Activated CD8-positive, alpha-beta T cell treated with anti-CD3 and anti-CD28 coated beads for 36 hours (primary cell): ENCODE results near the gene MRPL36. TPM values are rescaled to one million over a fixed set of nuclear protein-coding genes. Genes with fewer than 3 reads are reported as not detected.
"Not testable (repeated sequence)": the region's sequence is repeated elsewhere in the genome, so short reads cannot be mapped to it uniquely, and the experiment has no call there.

Experiments used
- ATAC-seq: fragments of 200-7000 bp; cut with Tn5 transposase; one replicate; pipeline ENCODE4 v1.10.0; 2021; ENCODE audit warnings: mild to moderate bottlenecking, moderate library complexity
- CTCF ChIA-PET: fragments of 350-600 bp; sonication (Branson Sonifier 250); formaldehyde crosslinking; loops from one replicate; lab custom pipeline; 2021; ENCODE audit warnings: antibody characterized with exemption; lab: Charles Lee
- POLR2A ChIA-PET: fragments of 350-600 bp; sonication (Branson Sonifier 250); formaldehyde crosslinking; loops from one replicate; lab custom pipeline; 2021; ENCODE audit warnings: antibody characterized with exemption; lab: Charles Lee
- DNase-seq: peaks from one replicate; pipeline ENCODE4 v3.0.0-alpha.2; 2020
- H3K27ac Mint-ChIP-seq: one replicate; pipeline ENCODE4 v1.8.0; 2021; ENCODE audit warnings: mild to moderate bottlenecking, mixed read lengths
- H3K27me3 Mint-ChIP-seq: one replicate; pipeline ENCODE4 v1.8.0; 2021; ENCODE audit warnings: mixed read lengths
- H3K36me3 Mint-ChIP-seq: one replicate; pipeline ENCODE4 v1.8.0; 2021; ENCODE audit warnings: low read depth, mixed read lengths
- H3K4me1 Mint-ChIP-seq: one replicate; pipeline ENCODE4 v1.8.0; 2021; ENCODE audit warnings: low read depth, mixed read lengths
- H3K4me3 Mint-ChIP-seq: one replicate; pipeline ENCODE4 v1.8.0; 2021; ENCODE audit warnings: mild to moderate bottlenecking, moderate library complexity, mixed read lengths
- H3K9me3 Mint-ChIP-seq: one replicate; pipeline ENCODE4 v1.8.0; 2021; ENCODE audit warnings: mixed read lengths
- intact Hi-C: fragments of 100-400 bp; cut with micrococcal nuclease; formaldehyde crosslinking; loops from one replicate; pipeline ENCODE4 v1.10.0; 2022
- total RNA-seq, 2 experiments: library from RNA; stranded (reverse); gene quantifications; one replicate each; pipeline ENCODE4 v1.2.3, GENCODE V29; 2021
- TF ChIP-seq, protein P1 (sequence below): fragments of 200-600 bp; IDR thresholded peaks from one replicate; pipeline ENCODE4 v1.8.0; 2022; ENCODE audit warnings: antibody characterized with exemption, mild to moderate bottlenecking

Gene MRPL36
- total RNA-seq, 2 experiments from 2014 or later, result 80.1 to 87.2 TPM

GRCh38 chr5:1800472-1801221 is 1.0 kb upstream of the MRPL36 start:
- Mint-ChIP-seq H3K4me3 (peak overlapping the region; percentile 96), H3K27me3 (no peaks in the 10 kb centered on the region)

GRCh38 chr5:1799110-1799601 is 481 bp downstream of the MRPL36 start:
- ChIA-PET POLR2A (interaction anchor here (1.2 to 1.6 kb wide), 4 partner anchors 9 to 25 kb away, joined by 3 to 4 read pairs (median 4); no protein-coding TSS in a partner anchor), CTCF (interaction anchor here (0.9 to 2.2 kb wide), 3 partner anchors 9 to 62 kb away, joined by 3 to 7 read pairs (median 3); no protein-coding TSS in a partner anchor)
- TF ChIP-seq, protein P1, sequence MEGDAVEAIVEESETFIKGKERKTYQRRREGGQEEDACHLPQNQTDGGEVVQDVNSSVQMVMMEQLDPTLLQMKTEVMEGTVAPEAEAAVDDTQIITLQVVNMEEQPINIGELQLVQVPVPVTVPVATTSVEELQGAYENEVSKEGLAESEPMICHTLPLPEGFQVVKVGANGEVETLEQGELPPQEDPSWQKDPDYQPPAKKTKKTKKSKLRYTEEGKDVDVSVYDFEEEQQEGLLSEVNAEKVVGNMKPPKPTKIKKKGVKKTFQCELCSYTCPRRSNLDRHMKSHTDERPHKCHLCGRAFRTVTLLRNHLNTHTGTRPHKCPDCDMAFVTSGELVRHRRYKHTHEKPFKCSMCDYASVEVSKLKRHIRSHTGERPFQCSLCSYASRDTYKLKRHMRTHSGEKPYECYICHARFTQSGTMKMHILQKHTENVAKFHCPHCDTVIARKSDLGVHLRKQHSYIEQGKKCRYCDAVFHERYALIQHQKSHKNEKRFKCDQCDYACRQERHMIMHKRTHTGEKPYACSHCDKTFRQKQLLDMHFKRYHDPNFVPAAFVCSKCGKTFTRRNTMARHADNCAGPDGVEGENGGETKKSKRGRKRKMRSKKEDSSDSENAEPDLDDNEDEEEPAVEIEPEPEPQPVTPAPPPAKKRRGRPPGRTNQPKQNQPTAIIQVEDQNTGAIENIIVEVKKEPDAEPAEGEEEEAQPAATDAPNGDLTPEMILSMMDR, result no peak
- DNase-seq (peak; percentile 50), ATAC-seq (peak; percentile 35)
- peaks cover 62% of the 10 kb centered on the region for H3K4me1 Mint-ChIP-seq
- H3K27ac Mint-ChIP-seq, result peak overlapping the region; percentile 87
- H3K36me3 Mint-ChIP-seq, result peaks cover 50% of the 10 kb centered on the region
- H3K27me3 Mint-ChIP-seq, result no peaks in the 10 kb centered on the region
- no peaks in the 10 kb centered on the region for H3K9me3 Mint-ChIP-seq
- peak overlapping the region; percentile 96 for H3K4me3 Mint-ChIP-seq
- intact Hi-C loops, result no loop called here

More at GRCh38 chr5:1800472-1801221, 1.0 kb upstream of the MRPL36 start:
- ChIA-PET POLR2A (interaction anchor here (0.6 to 2.6 kb wide), 6 partner anchors 7 to 456 kb away, joined by 3 to 11 read pairs (median 3); no protein-coding TSS in a partner anchor), CTCF (interaction anchor here (0.9 to 2.2 kb wide), 3 partner anchors 28 to 65 kb away, joined by 4 to 7 read pairs (median 4); no protein-coding TSS in a partner anchor)
- TF ChIP-seq, protein P1, result no peak
- ATAC-seq, result peak; percentile 55
- Mint-ChIP-seq H3K4me1 (peaks cover 52% of the 10 kb centered on the region), H3K9me3 (no peaks in the 10 kb centered on the region), H3K27ac (peak overlapping the region; percentile 98), H3K36me3 (peaks cover 63% of the 10 kb centered on the region)
- peak; percentile 68 for DNase-seq
- intact Hi-C loops, result no loop called here

GRCh38 chr5:1798589-1798988 is 1.0 kb downstream of the MRPL36 start:
- DNase-seq, ATAC-seq, H3K27me3 Mint-ChIP-seq, intact Hi-C loops, H3K9me3 Mint-ChIP-seq: not testable (repeated sequence)
- CTCF ChIA-PET, result interaction anchor here (0.9 to 1.0 kb wide), 3 partner anchors 9 to 131 kb away, joined by 3 read pairs; no protein-coding TSS in a partner anchor
- peaks cover 62% of the 10 kb centered on the region for H3K4me1 Mint-ChIP-seq
- POLR2A ChIA-PET, result interaction anchor here (1.2 to 1.6 kb wide), 4 partner anchors 9 to 24 kb away, joined by 3 to 4 read pairs (median 4); no protein-coding TSS in a partner anchor
- H3K4me3 Mint-ChIP-seq, result peak overlapping the region; percentile 96
- H3K36me3 Mint-ChIP-seq, result peaks cover 44% of the 10 kb centered on the region
- H3K27ac Mint-ChIP-seq, result peak overlapping the region; percentile 87

- intact Hi-C loops, result no loop called here
- H3K27me3 Mint-ChIP-seq, result no peaks in the 10 kb centered on the region
- H3K9me3 Mint-ChIP-seq, result no peaks in the 10 kb centered on the region
- peaks cover 37% of the 10 kb centered on the region for H3K36me3 Mint-ChIP-seq
- POLR2A ChIA-PET, result interaction anchor here (1.6 kb wide), 1 partner anchor 20 kb away, joined by 3 read pairs; no protein-coding TSS in a partner anchor
- DNase-seq (no peak), ATAC-seq (no peak)
- H3K27ac Mint-ChIP-seq, result peak overlapping the region; percentile 55
- peaks cover 62% of the 10 kb centered on the region for H3K4me1 Mint-ChIP-seq
- H3K4me3 Mint-ChIP-seq, result peak overlapping the region; percentile 96
- TF ChIP-seq, protein P1, result no peak
- CTCF ChIA-PET, result interaction anchor here (1.0 kb wide), 1 partner anchor 130 kb away, joined by 3 read pairs; no protein-coding TSS in a partner anchor
Measured at GRCh38 chr5:1797855-1798254, 1.8 kb downstream of the MRPL36 start.

- CTCF ChIA-PET, result interaction anchor here (1.0 kb wide), 1 partner anchor 129 kb away, joined by 3 read pairs; no protein-coding TSS in a partner anchor
- Mint-ChIP-seq H3K4me1 (peaks cover 61% of the 10 kb centered on the region), H3K36me3 (peaks cover 34% of the 10 kb centered on the region), H3K27ac (no peak overlapping the region), H3K27me3 (no peaks in the 10 kb centered on the region), H3K4me3 (peak overlapping the region; percentile 96), H3K9me3 (no peaks in the 10 kb centered on the region)
- intact Hi-C loops, result no loop called here
- TF ChIP-seq, protein P1, result no peak
- DNase-seq (no peak), ATAC-seq (no peak)
- POLR2A ChIA-PET, result no interaction called here
Measured at GRCh38 chr5:1797103-1797800, 2.4 kb downstream of the MRPL36 start.
